WI38 (cell line): ENCODE data around the gene ABLIM1.

Experiments used
- H3K4me3 ChIP-seq: 2 replicates; pipeline ENCODE4 v1.5.1; 2011; ENCODE audit warnings: low read depth, mild to moderate bottlenecking, control low read depth, low read length
- CTCF ChIP-seq: IDR thresholded peaks from 2 replicates; pipeline ENCODE4 v1.5.1; 2012; ENCODE audit warnings: low read depth, mild to moderate bottlenecking, control low read depth, low read length

ABLIM1 gene

GRCh38 chr10:114581071-114581470 lies 77.0 kb downstream of the ABLIM1 start:
- no peak overlapping the region for H3K4me3 ChIP-seq
- TF ChIP-seq CTCF, result no peak

- no peak overlapping the region for H3K4me3 ChIP-seq
- TF ChIP-seq CTCF, result no peak
Measured at GRCh38 chr10:114577133-114577532, 80.9 kb downstream of the ABLIM1 start.

DNA sequence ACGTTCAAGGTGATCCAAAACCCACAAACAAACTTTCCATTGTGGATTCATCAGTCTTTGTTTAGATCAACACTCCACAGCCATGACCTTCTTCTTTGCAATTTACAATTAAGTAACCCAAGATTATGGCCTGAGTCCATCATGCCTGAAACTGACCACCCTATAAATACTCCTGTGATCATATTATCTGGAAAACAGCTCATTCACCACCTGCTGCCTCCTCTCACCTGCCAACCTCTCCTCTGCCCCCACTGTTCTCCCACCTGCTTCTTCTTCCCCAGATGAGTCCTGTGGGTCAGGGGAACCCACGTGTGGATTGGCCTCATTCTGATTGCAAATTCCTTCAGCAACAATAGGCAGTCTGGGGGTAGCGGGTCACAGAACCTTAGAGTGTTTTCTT lies 81.4 kb downstream of the ABLIM1 start:
- no peak overlapping the region for H3K4me3 ChIP-seq
- no peak for TF ChIP-seq CTCF

- TF ChIP-seq CTCF, result no peak
- no peak overlapping the region for H3K4me3 ChIP-seq
Measured at GRCh38 chr10:114576132-114576487, 82.0 kb downstream of the ABLIM1 start.

- no peak for TF ChIP-seq CTCF
- no peak overlapping the region for H3K4me3 ChIP-seq
Measured at GRCh38 chr10:114575417-114576131, 82.5 kb downstream of the ABLIM1 start.

DNA sequence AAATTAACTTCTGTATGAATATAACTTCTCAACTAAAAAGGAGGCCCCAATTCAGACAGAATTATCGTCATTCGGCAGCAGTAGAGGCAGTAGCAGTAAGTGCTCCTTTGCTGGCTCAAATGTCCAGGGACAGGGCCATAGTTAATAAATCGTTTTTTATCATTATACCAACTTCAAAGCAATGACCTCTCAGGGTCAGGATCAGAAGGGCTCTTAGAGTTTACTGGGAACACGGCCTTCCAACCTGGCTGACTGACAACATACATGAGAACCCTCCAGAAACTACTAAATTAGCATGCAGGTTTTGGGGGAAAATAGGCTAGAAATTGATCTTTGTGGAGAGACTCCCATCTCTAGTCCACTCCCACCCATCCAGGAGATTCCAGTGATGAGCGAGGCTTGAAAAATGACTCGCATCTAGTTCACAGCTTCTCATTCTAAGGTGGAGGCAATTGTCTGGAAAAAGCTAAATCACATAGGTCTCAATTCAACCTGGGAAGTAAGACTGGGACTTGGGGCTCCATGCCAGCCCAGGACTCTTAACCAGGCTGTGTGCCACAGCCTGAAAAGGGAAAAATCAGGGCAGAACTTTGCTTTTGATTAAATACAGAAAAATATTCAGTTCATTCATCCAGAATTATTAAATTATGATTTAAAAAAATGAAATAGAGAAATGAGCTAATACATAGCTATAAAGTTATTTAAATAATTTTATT lies 84.6 kb downstream of the ABLIM1 start:
- no peak overlapping the region for H3K4me3 ChIP-seq
- no peak for TF ChIP-seq CTCF

GRCh38 chr10:114571316-114571999 lies 86.6 kb downstream of the ABLIM1 start:
- no peak overlapping the region for H3K4me3 ChIP-seq
- no peak for TF ChIP-seq CTCF
